HEK293T (cell line): ENCODE data around the gene ABLIM2.

ENCODE experiments used
- FOXK2 ChIP-seq: fragments of 450-650 bp; IDR thresholded peaks from 2 replicates; pipeline ENCODE4 v1.6.1; 2016; ENCODE audit warnings: mild to moderate bottlenecking
- FOXM1 ChIP-seq: fragments of 450-650 bp; IDR thresholded peaks from 2 replicates; pipeline ENCODE4 v1.6.1; 2017; ENCODE audit warnings: mild to moderate bottlenecking, borderline replicate concordance
- LEF1 ChIP-seq: fragments of 450-650 bp; IDR thresholded peaks from 2 replicates; pipeline ENCODE4 v1.6.1; 2017; ENCODE audit warnings: mild to moderate bottlenecking, borderline replicate concordance

- TF ChIP-seq LEF1 (no peak), FOXK2 (no peak), FOXM1 (no peak)
Measured at GRCh38 chr4:8131210-8131609, 27.4 kb downstream of the ABLIM2 start.
